Hepatocyte (in vitro differentiated cells): ENCODE data around the gene CYS1.

ENCODE experiments used
- EZH2 ChIP-seq: fragments of 200-600 bp; sonication (generic); IDR thresholded peaks from 2 replicates; pipeline ENCODE4 v1.6.1; 2016; ENCODE audit warnings: antibody characterized with exemption, mild to moderate bottlenecking, borderline replicate concordance
- EZH2phosphoT487 ChIP-seq: fragments of 200-600 bp; sonication (generic); IDR thresholded peaks from one replicate; pipeline ENCODE4 v1.6.1; 2018; ENCODE audit warnings: antibody characterized with exemption, mild to moderate bottlenecking, low read depth, moderate library complexity; ENCODE audit not compliant: unreplicated experiment, severe bottlenecking
- TF ChIP-seq, protein P1 (sequence below): fragments of 200-600 bp; sonication (generic); IDR thresholded peaks from 2 replicates; pipeline ENCODE4 v1.5.1; 2016; ENCODE audit warnings: antibody characterized with exemption, mild to moderate bottlenecking; ENCODE audit not compliant: poor library complexity

DNA sequence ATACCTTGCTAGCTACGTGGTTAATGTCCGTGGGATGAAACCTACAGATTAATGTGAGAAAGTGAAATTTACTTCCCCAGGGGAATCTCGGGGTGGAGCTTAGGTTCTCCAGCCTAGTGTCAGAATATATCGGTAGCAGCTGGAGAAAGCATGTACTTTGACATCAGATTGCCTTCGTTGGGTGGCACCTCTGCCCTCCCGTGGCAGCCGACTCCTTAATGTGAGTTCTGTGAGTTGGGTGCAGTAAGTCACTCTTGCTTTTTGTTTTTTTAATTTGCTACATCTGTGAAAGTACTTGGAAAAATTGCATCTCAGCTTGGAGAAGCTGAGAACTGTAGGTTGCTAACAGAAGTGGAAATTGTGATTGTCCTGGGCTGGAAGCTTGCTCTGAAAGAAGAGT is 33.3 kb downstream of the CYS1 start:
- TF ChIP-seq, protein P1, sequence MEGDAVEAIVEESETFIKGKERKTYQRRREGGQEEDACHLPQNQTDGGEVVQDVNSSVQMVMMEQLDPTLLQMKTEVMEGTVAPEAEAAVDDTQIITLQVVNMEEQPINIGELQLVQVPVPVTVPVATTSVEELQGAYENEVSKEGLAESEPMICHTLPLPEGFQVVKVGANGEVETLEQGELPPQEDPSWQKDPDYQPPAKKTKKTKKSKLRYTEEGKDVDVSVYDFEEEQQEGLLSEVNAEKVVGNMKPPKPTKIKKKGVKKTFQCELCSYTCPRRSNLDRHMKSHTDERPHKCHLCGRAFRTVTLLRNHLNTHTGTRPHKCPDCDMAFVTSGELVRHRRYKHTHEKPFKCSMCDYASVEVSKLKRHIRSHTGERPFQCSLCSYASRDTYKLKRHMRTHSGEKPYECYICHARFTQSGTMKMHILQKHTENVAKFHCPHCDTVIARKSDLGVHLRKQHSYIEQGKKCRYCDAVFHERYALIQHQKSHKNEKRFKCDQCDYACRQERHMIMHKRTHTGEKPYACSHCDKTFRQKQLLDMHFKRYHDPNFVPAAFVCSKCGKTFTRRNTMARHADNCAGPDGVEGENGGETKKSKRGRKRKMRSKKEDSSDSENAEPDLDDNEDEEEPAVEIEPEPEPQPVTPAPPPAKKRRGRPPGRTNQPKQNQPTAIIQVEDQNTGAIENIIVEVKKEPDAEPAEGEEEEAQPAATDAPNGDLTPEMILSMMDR: no peak
- TF ChIP-seq EZH2: no peak
- TF ChIP-seq EZH2phosphoT487: no peak
